Skin epidermis (tissue), 12 donors: ENCODE data around the gene LIN9.
"Not testable (repeated sequence)": the region's sequence is repeated elsewhere in the genome, so short reads cannot be mapped to it uniquely, and the experiment has no call there.

Experiments used
- H3K27ac ChIP-seq, 21 experiments: fragments of 200-600 bp; sonication (generic) in 11 of 21; one replicate each; pipeline ENCODE4 v1.5.0; 2020; ENCODE audit warnings: mild to moderate bottlenecking in 3 of 21, inconsistent platforms in 2 of 21, moderate library complexity in 2 of 21
- H3K4me3 ChIP-seq, 7 experiments: fragments of 200-600 bp; sonication (generic) in 2 of 7; one replicate each; pipeline ENCODE4 v1.5.0; 2020; ENCODE audit warnings: inconsistent platforms in 2 of 7, mild to moderate bottlenecking in 2 of 7, moderate library complexity in 1 of 7

Gene LIN9

GRCh38 chr1:226279498-226279897 lies 29.5 kb downstream of the LIN9 start:
- Histone ChIP-seq H3K27ac (no peak overlapping the region), H3K4me3 (no peak overlapping the region)

- Histone ChIP-seq H3K27ac (no peak overlapping the region), H3K4me3 (no peak overlapping the region)
These were observed 31.1 kb downstream of the LIN9 start for GRCh38 chr1:226277897-226278296.

GRCh38 chr1:226276987-226277386 lies 32.0 kb downstream of the LIN9 start:
- Histone ChIP-seq H3K27ac (no peak overlapping the region), H3K4me3 (no peak overlapping the region)

GRCh38 chr1:226276077-226276682 lies 32.8 kb downstream of the LIN9 start:
- Histone ChIP-seq H3K27ac (no peak overlapping the region), H3K4me3 (no peak overlapping the region)

GRCh38 chr1:226274138-226274537 lies 34.8 kb downstream of the LIN9 start:
- no peak overlapping the region for H3K27ac ChIP-seq
- H3K4me3 ChIP-seq = no peak overlapping the region

- H3K4me3 ChIP-seq, H3K27ac ChIP-seq: not testable (repeated sequence)
These were observed 36.6 kb downstream of the LIN9 start for GRCh38 chr1:226272233-226272902.

- Histone ChIP-seq H3K27ac (no peak overlapping the region), H3K4me3 (no peak overlapping the region)
These were observed 40.4 kb downstream of the LIN9 start for GRCh38 chr1:226268421-226269124.

GRCh38 chr1:226261818-226262217 lies 47.1 kb downstream of the LIN9 start:
- Histone ChIP-seq H3K27ac (no peak overlapping the region), H3K4me3 (no peak overlapping the region)

- Histone ChIP-seq H3K27ac (no peak overlapping the region), H3K4me3 (no peak overlapping the region)
These were observed 53.6 kb downstream of the LIN9 start for GRCh38 chr1:226255380-226255779.

- no peak overlapping the region for H3K27ac ChIP-seq
- H3K4me3 ChIP-seq = no peak overlapping the region
These were observed 55.0 kb downstream of the LIN9 start for GRCh38 chr1:226253933-226254332.

GRCh38 chr1:226252841-226253240 lies 56.1 kb downstream of the LIN9 start:
- not testable (repeated sequence) for H3K4me3 ChIP-seq, H3K27ac ChIP-seq

GRCh38 chr1:226250511-226250910 lies 58.5 kb downstream of the LIN9 start:
- Histone ChIP-seq H3K27ac (no peak overlapping the region), H3K4me3 (no peak overlapping the region)

- Histone ChIP-seq H3K4me3 (no peak overlapping the region), H3K27ac (no peak overlapping the region)
These were observed 60.2 kb downstream of the LIN9 start for GRCh38 chr1:226248796-226249195.

- no peak overlapping the region for H3K4me3 ChIP-seq
- no peak overlapping the region for H3K27ac ChIP-seq
These were observed 60.9 kb downstream of the LIN9 start for GRCh38 chr1:226248091-226248490.

GRCh38 chr1:226239421-226239820 lies 69.5 kb downstream of the LIN9 start:
- Histone ChIP-seq H3K27ac (no peak overlapping the region), H3K4me3 (no peak overlapping the region)

GRCh38 chr1:226236826-226237225 lies 72.1 kb downstream of the LIN9 start:
- Histone ChIP-seq H3K4me3 (no peak overlapping the region), H3K27ac (no peak overlapping the region)

- no peak overlapping the region for H3K27ac ChIP-seq
- H3K4me3 ChIP-seq = no peak overlapping the region
These were observed 75.2 kb downstream of the LIN9 start for GRCh38 chr1:226233806-226234205.

- Histone ChIP-seq H3K4me3 (no peak overlapping the region), H3K27ac (no peak overlapping the region)
These were observed 75.7 kb downstream of the LIN9 start for GRCh38 chr1:226233293-226233692.

- no peak overlapping the region for H3K27ac ChIP-seq
- no peak overlapping the region for H3K4me3 ChIP-seq
These were observed 82.4 kb downstream of the LIN9 start for GRCh38 chr1:226226601-226227000.

GRCh38 chr1:226223786-226224244 lies 85.1 kb downstream of the LIN9 start:
- no peak overlapping the region for H3K27ac ChIP-seq
- peak overlapping the region in 6 of 7 experiments; percentile 22 to 46 (median 36) for H3K4me3 ChIP-seq

- H3K27ac ChIP-seq = no peak within 1 kb of the TSS
These were observed 85.7 kb downstream of the LIN9 start, which contains the start of gene MIXL1 for GRCh38 chr1:226223157-226223785. TSS of gene MIXL1 (plus strand) at chr1:226223664. CDS start at chr1:226223682, 18 bp downstream.

More at GRCh38 chr1:226223157-226223785, 85.7 kb downstream of the LIN9 start, which contains the start of gene MIXL1:
- H3K4me3 ChIP-seq = peak within 1 kb of the TSS; percentile 19 to 46 (median 35)
